SU-DHL-6 (cell line): ENCODE results near the gene LRRN4.

Experiments used
- CTCF ChIP-seq: fragments of 200-600 bp; sonication (generic); IDR thresholded peaks from one replicate; pipeline ENCODE4 v1.5.1; 2017; ENCODE audit warnings: antibody characterized with exemption, mild to moderate bottlenecking, low read length, moderate library complexity; ENCODE audit not compliant: insufficient read depth, poor library complexity, severe bottlenecking
- EZH2phosphoT487 ChIP-seq: fragments of 200-600 bp; sonication (generic), shearing (Covaris generic); conservative IDR thresholded peaks from 2 replicates; pipeline ENCODE4 v1.6.1; 2018; ENCODE audit warnings: mild to moderate bottlenecking, antibody characterized with exemption, low read length, moderate library complexity, mixed read lengths

DNA sequence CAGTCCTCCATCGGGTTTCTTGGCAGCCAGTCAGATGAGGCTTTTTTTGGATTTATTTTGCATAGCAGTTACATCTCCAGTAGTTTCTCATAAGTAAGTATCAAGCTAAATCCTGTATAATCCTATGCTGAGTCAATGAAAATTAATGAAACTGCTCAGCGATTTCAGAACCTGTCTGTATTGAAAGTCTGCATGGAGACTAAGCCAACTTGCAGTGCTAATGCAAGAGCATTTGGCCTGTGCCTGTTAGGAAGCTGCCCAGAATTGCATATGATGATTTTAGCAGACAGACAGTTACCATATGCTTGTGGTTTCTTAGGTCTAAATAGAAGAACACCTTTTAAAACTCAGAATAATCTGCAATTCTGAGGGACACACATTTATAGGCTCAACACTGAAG lies 25.2 kb upstream of the LRRN4 start:
- no peak for TF ChIP-seq CTCF
- no peak for TF ChIP-seq EZH2phosphoT487
